Testis (tissue), 3 donors: Measurements from ENCODE around the gene PRCC. TPM values are rescaled to one million over a fixed set of nuclear protein-coding genes. Genes with fewer than 3 reads are reported as not detected.

Experiments used
- DNase-seq: peaks from one replicate; pipeline ENCODE4 v3.0.0-alpha.2; 2019
- H3K27ac ChIP-seq, 2 donors: fragments of 200-600 bp; sonication (generic); one replicate each; pipeline ENCODE4 v1.5.1; 2019
- H3K27me3 ChIP-seq: fragments of 200-600 bp; sonication (generic); one replicate; pipeline ENCODE4 v1.5.1; 2019
- H3K36me3 ChIP-seq: fragments of 200-600 bp; sonication (generic); one replicate; pipeline ENCODE4 v1.5.1; 2017; ENCODE audit warnings: low read depth; ENCODE audit errors: missing control alignments
- H3K4me1 ChIP-seq: fragments of 200-600 bp; sonication (generic); one replicate; pipeline ENCODE4 v1.5.1; 2019
- H3K4me3 ChIP-seq, 2 donors: fragments of 200-600 bp; sonication (generic); one replicate each; pipeline ENCODE4 v1.5.1; 2017 to 2019
- H3K9me3 ChIP-seq: fragments of 200-600 bp; sonication (generic); one replicate; pipeline ENCODE4 v1.5.1; 2017
- POLR2A ChIP-seq: fragments of 450-650 bp; IDR thresholded peaks from one replicate; pipeline ENCODE4 v1.6.1; 2017; ENCODE audit warnings: antibody characterized with exemption, mild to moderate bottlenecking, moderate library complexity
- WGBS, 2 donors: methylation state at CpG; one replicate each; pipeline ENCODE4 v1.1.5; 2018; 5-methylcytosine and 5-hydroxymethylcytosine counted together
- intact Hi-C: fragments of 100-400 bp; cut with DNase I; formaldehyde crosslinking; loops from one replicate; pipeline ENCODE4 v1.15.1; 2023; ENCODE audit warnings: low total_unique reads
- polyA plus RNA-seq: library from polyadenylated mRNA; stranded (reverse); fragments of 350-450 nt; fragmentation: Illumina TruSeq; extraction: RNeasy Lipid Tissue Mini Kit (QIAGEN cat#74804); gene quantifications from one replicate; pipeline ENCODE4 v1.2.3, GENCODE V29; 2014; ENCODE audit warnings: low read depth, low replicate concordance; ENCODE audit not compliant: insufficient read depth
- total RNA-seq, 2 donors: library from RNA; depleted of rRNA; stranded (reverse); fragments of >200 nt; gene quantifications; one replicate each; pipeline ENCODE4 v1.2.3, GENCODE V29; 2016
- TF ChIP-seq, protein P1 (sequence below), 3 experiments: fragments of 450-650 bp in 2 of 3; fragments of 200-600 bp in 1 of 3; sonication (generic) in 1 of 3; IDR thresholded peaks; one replicate each; pipeline ENCODE4 v1.5.1; 2016 to 2019; ENCODE audit warnings: antibody characterized with exemption in 3 of 3, mild to moderate bottlenecking in 2 of 3, moderate library complexity in 1 of 3

The PRCC gene
- total and polyA plus RNA-seq, 3 donors from 2014 or later, result 53.3 to 68.3 (median 62.0) TPM

DNA sequence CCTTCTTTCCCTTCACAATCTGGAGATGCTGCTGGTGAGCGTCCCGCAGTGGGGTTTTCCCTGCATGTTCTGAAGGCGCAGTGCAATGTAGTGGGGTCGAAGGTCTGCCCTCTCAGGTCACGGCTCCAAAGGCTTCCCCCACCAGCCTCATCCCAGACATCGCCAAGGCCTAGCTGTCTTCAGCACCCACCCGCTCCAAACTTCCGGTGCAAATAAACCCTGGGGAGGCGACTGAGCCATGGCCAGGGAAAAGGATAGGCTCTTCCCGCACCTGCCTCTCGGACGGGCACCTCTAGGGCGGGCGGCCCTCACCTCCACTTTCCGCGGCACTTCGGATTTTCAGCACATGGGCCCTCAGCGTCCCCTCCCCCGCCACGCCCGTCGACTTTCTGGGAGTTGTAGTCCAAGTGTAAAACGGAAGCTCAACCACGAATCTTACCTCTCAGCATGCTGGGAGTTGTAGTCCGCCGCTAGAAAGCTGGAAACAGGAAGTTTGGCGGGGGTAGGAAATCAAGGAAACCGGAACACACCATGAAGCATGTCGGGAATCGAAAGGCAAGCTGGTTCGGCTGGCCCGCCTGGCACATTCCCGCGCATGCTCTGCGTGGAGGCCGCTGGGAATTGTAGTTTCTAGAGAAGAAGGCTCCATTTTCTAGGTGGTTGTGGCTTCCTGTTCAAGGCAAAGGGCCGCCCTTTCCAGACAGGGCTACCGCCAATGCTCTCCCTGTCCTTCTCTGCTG is 26.4 kb upstream of the PRCC start, which contains the start of gene MRPL24:
TSS of gene MRPL24 (minus strand) at position 348 of the 740 bp plus-strand sequence. CDS start 2,384 bp downstream, outside the sequence.
- peak; percentile 100 for DNase-seq
- Histone ChIP-seq H3K27me3 (no peaks in the 10 kb centered on the region), H3K27ac (peak within 1 kb of the TSS; percentile 81 to 88), H3K9me3 (no peaks in the 10 kb centered on the region), H3K4me3 (peak within 1 kb of the TSS; percentile 55 to 89), H3K36me3 (no peaks in the 10 kb centered on the region), H3K4me1 (peaks cover 15% of the 10 kb centered on the region)
- TF ChIP-seq POLR2A, result no peak
- TF ChIP-seq, protein P1, sequence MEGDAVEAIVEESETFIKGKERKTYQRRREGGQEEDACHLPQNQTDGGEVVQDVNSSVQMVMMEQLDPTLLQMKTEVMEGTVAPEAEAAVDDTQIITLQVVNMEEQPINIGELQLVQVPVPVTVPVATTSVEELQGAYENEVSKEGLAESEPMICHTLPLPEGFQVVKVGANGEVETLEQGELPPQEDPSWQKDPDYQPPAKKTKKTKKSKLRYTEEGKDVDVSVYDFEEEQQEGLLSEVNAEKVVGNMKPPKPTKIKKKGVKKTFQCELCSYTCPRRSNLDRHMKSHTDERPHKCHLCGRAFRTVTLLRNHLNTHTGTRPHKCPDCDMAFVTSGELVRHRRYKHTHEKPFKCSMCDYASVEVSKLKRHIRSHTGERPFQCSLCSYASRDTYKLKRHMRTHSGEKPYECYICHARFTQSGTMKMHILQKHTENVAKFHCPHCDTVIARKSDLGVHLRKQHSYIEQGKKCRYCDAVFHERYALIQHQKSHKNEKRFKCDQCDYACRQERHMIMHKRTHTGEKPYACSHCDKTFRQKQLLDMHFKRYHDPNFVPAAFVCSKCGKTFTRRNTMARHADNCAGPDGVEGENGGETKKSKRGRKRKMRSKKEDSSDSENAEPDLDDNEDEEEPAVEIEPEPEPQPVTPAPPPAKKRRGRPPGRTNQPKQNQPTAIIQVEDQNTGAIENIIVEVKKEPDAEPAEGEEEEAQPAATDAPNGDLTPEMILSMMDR (IDR thresholded peaks at IDR 0.05), result peak in 1 of 3 experiments; percentile 8
- intact Hi-C loops, result no loop called here
- 0% methylated on average over 32 to 38 of the region's 38 CpGs for WGBS, 2 donors

DNA sequence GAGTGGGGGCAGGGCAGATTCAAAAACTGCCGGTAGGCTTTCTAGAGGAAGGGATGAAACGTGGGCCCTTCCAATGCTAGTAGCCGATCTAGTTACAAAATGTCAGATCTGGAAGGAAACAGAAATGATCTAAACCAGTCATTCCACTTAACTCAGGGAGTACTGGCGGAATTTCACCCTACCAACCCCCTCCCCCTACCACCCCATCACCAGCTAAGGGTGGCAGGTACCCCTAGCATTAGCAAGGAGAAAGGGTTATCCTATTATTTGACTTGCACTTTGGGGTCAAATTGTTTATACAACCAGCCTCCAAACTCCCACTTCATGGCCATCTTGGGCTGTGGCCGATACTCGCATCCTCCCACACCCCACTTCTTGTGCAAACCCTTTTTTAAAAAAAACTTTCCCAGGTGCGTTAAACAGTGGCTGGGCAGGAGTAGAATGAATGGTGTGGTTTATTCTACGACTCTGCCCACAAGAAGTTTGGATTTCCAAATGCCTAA is 25.8 kb upstream of the PRCC start:
- 41 to 44% methylated on average over 8 of the region's 8 CpGs for WGBS, 2 donors
- H3K36me3 ChIP-seq, result no peaks in the 10 kb centered on the region
- no peak for DNase-seq
- intact Hi-C loops, result no loop called here
- peak overlapping the region in 1 of 2 donors; percentile 89 for H3K4me3 ChIP-seq
- no peaks in the 10 kb centered on the region for H3K9me3 ChIP-seq
- peak overlapping the region; percentile 81 to 88 for H3K27ac ChIP-seq
- no peaks in the 10 kb centered on the region for H3K27me3 ChIP-seq
- peaks cover 21% of the 10 kb centered on the region for H3K4me1 ChIP-seq
- no peak for TF ChIP-seq POLR2A
- TF ChIP-seq, protein P1 (IDR thresholded peaks at IDR 0.05), result no peak

DNA sequence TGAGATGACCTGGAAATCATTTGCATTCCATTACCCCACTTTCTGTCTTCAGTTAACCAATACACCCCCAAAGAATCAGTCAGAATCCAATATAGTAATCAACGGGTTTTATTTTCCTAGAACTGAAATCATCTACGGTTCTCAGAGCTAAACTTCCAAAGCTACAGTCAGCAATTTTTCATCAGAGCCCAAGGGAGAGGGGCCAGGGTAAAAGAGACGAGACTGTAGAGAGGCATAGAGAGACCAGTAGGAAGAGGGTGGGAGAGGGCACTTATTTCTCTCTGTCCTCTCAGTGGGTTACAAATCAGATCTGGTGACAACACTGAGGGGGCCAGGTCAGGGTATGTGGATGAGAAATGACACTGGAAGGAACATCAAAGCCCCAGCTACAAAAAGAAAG is 25.3 kb upstream of the PRCC start:
- WGBS, 2 donors, result 69 to 74% methylated on average over 3 of the region's 3 CpGs
- no peak for DNase-seq
- Histone ChIP-seq H3K4me3 (peak overlapping the region in 1 of 2 donors; percentile 89), H3K4me1 (peaks cover 24% of the 10 kb centered on the region), H3K36me3 (no peaks in the 10 kb centered on the region), H3K27me3 (no peaks in the 10 kb centered on the region), H3K27ac (peak overlapping the region in 1 of 2 donors; percentile 81), H3K9me3 (no peaks in the 10 kb centered on the region)
- intact Hi-C loops, result no loop called here
- TF ChIP-seq, protein P1 (IDR thresholded peaks at IDR 0.05), result no peak
- TF ChIP-seq POLR2A, result no peak

DNA sequence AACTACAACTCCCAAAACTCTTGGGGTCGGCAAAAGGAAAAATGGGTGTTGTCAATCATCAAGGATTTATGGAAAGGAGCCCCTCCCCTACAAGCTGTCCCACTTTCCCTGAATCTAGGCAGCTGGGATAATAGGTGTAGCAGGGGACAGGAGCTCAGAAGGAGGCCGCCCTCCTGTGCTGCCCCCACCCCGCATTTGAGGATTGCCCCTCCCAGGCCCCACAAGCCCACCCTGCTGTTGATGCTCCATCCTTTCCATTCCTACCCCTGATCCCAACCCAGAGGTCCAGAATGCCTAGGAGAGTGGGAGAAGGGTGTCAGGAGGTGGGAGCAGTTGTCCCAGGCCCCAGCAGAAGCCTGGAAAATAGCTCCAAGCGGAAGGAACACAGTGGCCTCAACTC is 24.5 kb upstream of the PRCC start:
- intact Hi-C loops, result no loop called here

More for the DNA sequence above, 24.5 kb upstream of the PRCC start:
- WGBS, 2 donors, result 94 to 95% methylated on average over 4 of the region's 4 CpGs
- H3K4me1 ChIP-seq, result peaks cover 30% of the 10 kb centered on the region
- DNase-seq, result no peak
- H3K27me3 ChIP-seq, result no peaks in the 10 kb centered on the region
- H3K9me3 ChIP-seq, result no peaks in the 10 kb centered on the region
- H3K36me3 ChIP-seq, result no peaks in the 10 kb centered on the region
- no peak overlapping the region for H3K27ac ChIP-seq
- no peak overlapping the region for H3K4me3 ChIP-seq
- TF ChIP-seq POLR2A, result no peak
- TF ChIP-seq, protein P1 (IDR thresholded peaks at IDR 0.05), result no peak
